Measurements from ENCODE around the gene TPPP2.

The TPPP2 gene

GRCh38 chr14:21081521-21082142 is 51.6 kb downstream of the TPPP2 start:
- no peak for DNase-seq

Measured in NK-92 treated with Interleukin-12 subunit alpha and Interleukin-12 subunit beta, amount 100 ng/mL, for 24 hours (cell line).